Stimulated activated CD8-positive, alpha-beta memory T cell treated with anti-CD3 and anti-CD28 coated beads, Interleukin-4, amount 100 ng/mL, for 48 hours (primary cell): ENCODE measurements around the gene MBOAT7.
"Not testable (repeated sequence)": the region's sequence is repeated elsewhere in the genome, so short reads cannot be mapped to it uniquely, and the experiment has no call there.

Experiments
- DNase-seq: peaks from one replicate; pipeline ENCODE4 v3.0.0-alpha.2; 2020

Gene MBOAT7

DNA sequence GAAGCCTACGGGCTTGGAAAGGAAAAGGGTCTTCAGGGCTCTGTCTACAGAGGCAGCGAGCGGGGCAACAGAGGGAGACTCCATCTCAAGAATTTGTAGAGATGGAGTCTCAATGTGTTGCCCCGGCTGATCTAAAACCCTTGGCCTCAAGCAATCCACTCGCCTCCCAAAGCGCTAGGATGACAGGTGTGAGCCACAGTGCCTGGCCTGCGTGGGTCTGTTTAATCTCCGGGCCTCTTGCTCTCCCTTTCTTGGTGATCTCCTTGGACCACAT lies 19.3 kb upstream of the MBOAT7 start:
- no peak for DNase-seq

DNA sequence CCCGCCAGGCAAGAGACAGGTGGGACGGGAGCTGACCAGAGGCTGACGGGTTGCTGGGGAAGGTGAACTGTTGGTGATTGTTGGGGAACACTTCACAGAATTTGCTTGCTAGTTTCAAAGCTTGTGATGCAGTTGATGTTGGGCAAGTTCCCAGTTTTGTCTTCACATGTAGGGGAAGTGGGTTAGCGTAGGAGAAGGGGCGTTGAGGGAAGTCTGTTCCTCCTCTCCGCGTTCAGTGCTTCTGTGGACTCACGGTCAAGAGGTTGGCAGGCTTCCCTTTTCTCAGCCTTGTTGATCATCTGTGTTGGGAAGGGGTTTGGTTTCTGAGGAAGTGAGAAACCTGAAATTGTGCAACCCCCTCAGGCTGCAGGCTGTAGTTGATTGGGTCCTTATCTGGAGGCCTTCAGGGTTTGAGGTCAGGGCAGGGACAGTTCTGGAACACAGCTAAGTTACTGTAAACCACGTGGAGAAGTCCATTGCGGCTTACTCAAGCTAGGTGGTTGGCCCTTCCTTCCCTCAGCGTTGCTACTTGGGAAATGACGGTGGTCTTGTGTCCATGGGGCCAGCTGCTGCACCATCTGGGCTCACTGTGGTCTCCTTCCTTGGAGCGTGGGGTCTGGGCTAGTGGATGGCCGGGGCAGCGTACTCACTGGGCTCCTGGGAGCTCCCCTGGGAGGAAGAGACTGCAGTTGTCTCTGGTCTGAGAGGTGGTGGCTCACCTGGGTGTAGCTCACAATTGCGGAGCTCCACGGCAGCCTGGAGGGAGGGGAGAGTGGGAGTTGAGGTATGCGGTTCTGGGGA lies 18.8 kb upstream of the MBOAT7 start:
- peak; percentile 74 for DNase-seq

DNA sequence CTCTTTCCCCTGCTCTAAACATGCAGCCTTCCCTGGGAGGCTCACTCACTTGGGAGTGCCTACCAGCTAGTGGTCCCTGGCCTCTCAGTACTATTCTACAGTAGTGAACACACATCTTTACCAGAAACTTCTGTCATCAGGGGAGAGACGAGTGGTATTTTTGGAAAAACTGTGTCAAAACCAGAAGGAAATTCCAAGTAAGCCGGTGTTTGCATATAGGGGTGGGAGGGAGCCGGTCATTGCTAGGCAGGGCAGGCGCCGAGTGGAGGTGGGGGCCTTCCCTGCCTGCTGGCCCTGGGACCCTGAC lies 18.2 kb upstream of the MBOAT7 start:
- DNase-seq, result no peak

DNA sequence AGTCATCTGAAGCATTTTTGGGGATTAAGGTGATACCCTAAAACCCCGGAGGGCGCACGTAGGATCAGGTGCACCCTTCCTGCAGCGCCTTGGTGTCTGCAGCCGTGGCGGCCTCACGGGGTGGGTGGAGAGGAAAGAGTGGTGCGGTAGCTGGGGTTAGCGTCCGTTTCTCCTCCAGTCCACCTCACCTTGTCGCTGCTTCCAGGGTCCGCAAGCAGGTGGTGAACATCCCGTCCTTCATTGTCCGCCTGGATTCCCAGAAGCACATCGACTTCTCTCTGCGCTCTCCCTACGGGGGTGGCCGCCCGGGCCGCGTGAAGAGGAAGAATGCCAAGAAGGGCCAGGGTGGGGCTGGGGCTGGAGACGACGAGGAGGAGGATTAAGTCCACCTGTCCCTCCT lies 17.8 kb upstream of the MBOAT7 start:
- not testable (repeated sequence) for DNase-seq

DNA sequence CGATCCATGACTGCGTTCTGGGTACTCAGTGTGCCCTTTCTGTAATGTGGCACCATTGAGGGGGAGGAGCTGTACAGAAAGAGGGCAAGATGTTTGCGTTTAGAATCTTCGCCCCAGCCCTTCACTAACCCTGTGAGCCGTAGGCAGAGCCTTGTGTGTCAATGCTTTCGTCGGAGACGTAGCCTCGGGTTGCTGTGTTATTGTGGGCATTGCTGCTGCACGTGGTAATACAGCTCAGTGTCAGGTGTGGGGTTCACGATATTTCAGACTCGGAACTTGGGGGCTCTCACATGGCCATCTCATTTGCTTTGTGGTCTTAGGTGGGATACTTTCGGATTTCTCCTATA lies 17.4 kb upstream of the MBOAT7 start:
- no peak for DNase-seq

DNA sequence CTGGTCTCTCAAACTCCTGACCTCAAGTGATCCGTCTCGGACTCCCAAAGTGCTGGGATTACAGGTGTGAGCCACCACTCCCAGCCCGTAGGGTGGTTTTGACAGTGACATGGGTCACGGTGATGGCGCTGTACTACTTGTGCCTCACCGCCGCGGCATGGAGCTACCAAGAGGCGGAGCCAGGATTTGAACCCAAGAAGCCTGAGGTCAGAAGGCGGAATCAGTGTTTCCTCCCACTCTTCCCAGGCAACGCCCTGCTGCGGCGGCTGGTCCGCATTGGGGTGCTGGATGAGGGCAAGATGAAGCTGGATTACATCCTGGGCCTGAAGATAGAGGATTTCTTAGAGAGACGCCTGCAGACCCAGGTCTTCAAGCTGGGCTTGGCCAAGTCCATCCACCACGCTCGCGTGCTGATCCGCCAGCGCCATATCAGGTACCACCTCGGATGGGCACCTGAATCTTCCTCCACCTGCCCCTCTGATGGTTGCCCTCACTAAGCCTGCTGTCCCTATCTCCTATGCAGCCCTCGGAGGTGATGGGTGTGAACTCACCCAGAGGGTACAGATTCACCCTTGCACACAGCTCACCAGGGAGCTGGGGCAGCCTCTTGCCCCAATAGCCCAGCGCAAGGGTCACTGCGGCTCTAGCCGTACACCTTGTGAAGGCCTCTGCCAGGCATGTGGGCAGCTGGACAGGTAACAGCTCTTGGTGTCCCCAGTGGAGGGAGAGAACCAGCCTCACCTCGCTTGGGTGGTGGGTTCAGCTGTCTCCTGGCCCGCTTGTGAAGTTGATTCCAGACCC lies 16.9 kb upstream of the MBOAT7 start:
- no peak for DNase-seq

DNA sequence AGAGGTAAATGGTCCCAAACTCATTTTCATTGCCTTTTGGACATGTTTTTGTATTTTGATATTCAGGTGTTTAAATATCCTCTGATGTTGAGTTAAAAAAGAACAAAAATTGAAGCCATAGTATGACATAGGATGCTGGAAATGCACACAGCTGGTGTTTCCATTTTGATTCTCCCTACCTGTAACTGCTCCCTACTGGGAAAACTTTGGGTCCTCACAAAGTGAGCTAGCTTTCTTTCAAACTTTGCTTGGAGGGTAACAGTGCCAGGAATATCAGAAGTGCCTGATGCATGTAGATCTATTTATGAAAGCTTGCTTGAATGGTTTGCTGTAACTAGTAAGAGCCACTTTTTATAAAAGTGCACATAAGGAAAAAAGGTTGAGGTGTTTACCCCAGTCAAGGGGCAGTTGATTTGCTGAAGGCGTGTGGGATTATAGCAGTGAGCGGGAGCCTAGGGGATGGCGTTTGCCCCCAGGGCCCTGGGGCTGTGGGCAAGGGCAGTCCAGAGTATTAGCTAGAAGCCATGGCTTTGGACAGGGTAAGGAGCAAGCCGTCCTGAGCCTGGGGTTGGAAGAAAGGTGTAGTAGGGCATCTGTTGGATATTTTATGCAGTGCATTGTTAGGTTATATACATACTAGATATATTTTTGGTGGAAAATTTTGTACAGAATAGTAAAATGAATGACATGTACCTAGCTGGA lies 15.5 kb upstream of the MBOAT7 start:
- no peak for DNase-seq

DNA sequence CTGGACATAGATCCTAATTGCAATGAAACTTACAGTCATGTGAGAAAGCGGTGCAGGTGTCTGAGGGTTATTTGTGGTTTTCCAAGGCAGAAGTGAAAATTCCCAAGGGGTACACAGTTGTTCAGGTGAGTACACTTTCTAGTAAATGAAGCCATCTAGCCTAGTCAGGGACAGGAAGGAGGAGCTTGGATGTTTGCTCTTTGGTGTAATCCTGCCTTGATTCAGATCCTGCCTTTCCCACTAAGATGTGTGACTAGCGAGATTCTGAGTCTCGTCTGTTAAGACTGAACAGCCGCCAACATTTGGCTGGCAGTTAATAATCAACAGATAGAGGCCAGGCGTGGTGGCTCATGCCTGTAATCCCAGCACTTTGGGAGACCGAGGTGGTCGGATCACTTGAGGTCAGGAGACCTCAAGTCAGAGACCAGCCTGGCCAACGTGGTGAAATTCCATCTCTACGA lies 13.8 kb upstream of the MBOAT7 start:
- no peak for DNase-seq

DNA sequence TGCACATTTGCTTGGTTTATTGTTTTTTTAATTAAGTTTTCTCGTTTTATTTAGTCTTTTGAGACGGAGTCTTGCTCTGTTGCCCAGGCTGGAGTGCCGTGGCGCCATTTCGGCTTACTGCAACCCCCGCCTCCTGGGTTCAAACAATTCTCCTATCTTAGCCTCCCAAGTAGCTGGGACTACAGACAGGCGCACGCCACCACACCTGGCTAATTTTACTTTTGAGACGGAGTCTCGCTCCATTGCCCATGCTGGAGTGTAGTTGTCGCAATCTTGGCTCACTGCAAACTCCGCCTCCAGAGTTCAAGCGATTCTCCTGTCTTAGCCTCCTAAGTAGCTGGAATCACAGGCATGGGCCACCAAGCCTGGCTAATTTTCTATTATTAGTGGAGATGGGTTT lies 12.6 kb upstream of the MBOAT7 start:
- no peak for DNase-seq

DNA sequence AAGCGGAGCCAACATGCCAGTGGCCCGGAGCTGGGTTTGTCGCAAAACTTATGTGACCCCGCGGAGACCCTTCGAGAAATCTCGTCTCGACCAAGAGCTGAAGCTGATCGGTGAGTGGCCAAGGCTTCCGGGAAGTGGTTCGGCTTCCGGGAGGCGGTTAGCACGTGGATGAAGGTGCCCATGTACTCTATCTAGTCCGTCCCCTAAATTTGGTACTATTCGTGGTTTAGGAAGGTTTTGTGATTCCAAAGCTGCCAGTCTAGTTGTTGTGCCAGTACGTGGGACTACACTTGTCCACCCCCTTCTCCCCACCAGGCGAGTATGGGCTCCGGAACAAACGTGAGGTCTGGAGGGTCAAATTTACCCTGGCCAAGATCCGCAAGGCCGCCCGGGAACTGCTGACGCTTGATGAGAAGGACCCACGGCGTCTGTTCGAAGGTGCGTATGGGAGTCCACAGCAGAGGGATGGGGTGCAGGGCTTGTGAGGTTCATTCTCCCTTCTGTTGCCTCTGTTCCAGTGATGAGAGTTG lies 11.9 kb upstream of the MBOAT7 start:
- DNase-seq, result peak; percentile 50

DNA sequence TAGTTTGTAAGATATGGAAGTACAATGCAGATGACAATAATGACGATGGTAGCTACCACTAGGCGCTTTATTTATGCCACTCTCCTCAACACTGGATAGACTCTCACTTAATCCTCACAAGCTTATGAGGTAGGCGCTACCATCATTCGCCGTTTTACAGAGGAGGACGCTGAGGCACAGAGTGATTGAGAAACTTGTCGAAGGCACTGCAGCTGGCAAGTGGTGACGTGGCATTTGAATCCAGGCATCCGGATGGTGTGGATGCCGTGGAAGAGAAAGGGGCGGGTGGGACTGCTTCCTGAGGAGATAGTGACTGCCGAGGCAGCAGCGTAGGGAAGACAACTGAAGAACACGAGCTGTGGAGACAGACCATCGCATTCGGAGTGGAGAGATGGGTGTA lies 10.0 kb upstream of the MBOAT7 start:
- DNase-seq, result no peak

DNA sequence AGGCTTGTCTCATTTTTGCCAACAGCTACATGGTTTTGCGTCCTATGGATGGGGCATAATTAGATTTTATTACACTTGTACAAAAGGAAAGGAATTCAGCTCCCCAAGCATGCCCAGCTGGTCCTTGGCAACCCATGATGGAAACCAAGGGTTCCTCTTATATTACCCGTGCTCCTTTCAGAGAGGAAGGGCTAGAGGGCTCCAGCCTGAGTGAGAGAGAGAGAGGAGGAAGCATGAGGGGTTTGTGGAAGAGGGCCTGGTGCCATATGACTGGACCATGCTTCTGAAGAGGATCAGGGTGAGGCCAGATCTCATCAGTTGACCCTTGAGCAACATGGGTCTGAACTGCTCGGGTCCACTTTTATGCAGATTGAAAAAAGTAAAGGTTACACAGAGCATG lies 7.7 kb upstream of the MBOAT7 start:
- DNase-seq, result no peak

DNA sequence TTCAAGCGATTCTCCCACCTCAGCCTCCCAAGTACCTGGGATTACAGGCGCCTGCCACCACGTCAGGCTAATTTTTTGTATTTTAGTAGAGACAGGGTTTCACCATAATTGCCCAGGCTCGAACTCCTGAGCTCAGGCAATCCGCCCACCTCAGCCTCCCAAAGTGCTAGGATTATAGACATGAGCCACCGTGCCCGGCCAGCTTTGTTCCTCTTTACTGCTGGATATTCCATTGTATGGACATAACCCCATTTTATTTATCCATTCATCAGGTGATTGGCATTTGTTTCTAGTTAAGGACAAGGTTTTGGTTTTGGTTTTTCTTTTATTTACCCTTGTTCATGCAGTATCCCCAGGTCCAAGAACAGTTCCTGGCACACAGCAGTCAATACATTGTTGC lies 7.2 kb upstream of the MBOAT7 start:
- DNase-seq, result no peak

DNA sequence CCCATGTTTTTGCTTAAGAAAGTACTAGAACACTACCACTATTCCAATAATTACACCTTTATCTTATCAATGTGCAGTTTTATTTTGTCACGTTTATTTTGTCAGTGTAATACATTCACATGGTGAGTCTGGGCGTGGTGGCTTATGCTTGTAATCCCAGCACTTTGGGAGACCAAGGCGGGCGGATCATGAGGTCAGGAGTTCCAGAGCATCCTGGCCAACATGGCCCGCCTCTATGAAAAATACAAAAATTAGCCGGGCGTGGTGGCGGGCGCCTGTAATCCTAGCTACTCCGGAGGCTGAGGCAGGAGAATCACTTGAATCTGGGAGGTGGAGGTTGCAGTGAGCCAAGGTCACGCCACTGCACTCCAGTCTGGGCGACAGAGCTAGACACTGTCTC lies 5.1 kb upstream of the MBOAT7 start:
- not testable (repeated sequence) for DNase-seq

DNA sequence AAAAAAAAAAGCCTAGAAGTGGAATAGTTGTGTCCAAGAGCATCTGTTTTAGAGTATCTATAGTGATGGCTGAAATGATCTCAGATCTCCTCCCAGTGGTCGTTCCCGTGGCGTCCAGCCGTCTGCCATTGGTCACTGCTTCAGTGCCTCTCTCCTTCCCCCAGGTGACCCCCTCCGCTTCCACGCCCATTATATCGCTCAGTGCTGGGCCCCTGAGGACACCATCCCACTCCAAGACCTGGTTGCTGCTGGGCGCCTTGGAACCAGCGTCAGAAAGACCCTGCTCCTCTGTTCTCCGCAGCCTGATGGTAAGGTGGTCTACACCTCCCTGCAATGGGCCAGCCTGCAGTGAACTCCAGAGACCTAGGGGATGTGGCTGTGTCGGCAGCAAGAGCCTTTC lies 3.6 kb upstream of the MBOAT7 start:
- DNase-seq, result no peak

DNA sequence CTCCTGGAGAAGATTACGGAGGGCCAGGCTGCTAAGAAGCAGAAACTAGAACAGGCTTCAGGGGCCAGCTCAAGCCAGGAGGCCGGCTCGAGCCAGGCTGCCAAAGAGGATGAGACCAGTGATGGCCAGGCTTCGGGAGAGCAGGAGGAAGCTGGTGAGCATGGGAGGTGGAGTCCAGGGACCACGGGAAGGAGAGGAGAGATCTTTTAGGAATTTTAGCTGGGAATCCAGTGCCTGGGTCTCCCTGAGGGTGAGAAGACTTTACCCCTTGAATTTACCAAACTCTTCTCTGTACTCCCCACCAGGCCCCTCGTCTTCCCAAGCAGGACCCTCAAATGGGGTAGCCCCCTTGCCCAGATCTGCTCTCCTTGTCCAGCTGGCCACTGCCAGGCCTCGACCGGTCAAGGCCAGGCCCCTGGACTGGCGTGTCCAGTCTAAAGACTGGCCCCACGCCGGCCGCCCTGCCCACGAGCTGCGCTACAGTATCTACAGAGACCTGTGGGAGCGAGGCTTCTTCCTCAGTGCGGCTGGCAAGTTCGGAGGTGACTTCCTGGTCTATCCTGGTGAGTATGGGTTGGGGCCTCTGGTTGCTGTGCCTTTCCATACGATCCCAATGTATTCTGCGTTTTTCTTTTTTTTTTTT lies 2.6 kb upstream of the MBOAT7 start:
- DNase-seq, result no peak

DNA sequence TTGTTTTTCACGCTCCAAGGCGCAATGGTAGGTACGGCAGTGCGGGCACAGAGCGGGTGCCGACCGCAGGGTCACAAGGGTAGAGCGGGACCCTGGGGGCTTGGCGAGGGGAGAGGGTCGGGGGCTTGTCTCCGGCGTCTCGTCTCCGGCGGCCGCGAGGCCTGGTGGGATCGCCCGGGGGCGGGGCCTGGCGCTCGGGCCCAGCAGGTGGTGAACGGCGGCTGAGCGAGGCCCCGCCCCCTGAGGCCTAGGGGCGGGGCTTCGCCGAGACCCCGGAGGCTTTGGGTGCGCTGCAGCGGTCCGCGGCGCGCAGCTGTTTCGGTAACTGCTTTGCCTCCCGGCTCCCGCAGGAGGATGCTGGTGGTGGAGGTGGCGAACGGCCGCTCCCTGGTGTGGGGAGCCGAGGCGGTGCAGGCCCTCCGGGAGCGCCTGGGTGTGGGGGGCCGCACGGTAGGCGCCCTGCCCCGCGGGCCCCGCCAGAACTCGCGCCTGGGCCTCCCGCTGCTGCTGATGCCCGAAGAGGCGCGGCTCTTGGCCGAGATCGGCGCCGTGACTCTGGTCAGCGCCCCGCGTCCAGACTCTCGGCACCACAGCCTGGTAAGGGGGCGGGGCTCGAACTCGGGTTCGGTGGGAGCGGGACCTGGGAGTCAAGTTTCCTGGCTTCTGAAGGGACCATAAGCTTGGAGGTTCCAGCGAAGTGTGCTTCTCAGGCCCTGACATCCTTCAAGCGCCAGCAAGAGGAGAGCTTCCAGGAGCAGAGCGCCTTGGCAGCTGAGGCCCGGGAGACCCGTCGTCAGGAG lies 1.8 kb upstream of the MBOAT7 start, which contains the start of gene TSEN34:
TSEN34 (plus strand) TSS at position 298 of the 800 bp plus-strand sequence; CDS start at position 355, 57 bp downstream.
- peak; percentile 88 for DNase-seq

DNA sequence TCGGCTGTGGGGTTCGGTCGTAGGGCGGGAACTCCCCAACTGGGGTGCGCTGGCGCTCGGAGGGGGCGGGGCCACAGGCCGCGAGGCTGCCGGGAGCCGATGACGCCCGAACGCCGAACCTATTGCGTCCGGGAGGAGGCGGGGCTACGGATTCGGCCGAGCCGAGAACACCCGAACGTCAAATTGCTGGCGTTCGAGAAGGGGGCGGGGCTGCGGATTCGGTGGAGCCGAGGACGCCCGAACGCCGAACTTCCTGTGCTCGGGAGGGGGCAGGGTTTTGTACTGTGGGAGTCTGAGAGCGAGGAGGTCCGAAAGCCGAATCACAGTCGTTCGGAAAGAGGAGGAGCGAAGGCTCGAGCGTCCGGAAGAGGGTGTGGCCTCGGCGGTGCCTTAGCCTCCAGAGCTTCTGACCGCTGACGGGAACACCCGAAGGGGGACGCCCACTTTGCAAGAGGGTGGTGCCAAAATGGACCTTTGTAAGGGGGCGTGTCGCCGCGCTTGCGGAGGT lies 1.2 kb upstream of the MBOAT7 start:
- peak; percentile 100 for DNase-seq

DNA sequence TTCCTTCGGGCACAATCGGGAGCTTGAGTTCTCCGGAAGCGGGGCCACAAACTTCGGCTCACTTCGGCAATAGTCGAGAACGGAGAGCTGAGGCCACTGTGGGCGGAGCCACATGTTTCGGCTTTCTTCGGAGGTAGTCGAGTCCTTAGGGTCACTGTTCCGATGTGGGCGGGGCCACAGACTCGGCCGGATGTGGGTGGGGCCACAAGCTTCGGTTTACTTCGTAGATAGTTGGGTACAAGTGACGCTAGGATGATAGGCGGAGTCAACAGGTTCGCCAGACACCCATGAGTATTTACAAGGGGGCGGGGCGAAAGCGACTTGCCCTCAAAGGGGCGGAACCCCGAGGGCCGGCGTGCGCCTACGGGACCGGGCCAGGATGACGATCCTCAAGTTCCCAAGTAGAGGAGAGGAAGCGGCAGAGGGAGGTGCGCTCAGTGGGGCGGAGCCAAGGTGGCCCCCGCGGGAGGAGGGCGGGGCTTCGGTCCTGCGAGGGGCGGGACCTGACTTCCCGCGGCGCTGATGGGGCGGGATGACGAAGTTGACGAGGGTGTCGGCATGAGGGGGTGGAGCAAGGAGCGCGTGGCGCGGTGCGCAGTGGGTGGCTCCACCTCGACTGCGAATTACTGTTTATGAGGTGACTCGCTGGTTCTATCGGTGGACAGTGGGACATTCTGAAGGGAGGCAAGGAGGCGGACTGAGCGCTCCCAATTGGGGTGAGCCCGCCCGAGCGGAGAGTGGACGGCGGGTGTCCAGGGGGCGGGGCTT lies 539 bp upstream of the MBOAT7 start:
- peak; percentile 100 for DNase-seq

DNA sequence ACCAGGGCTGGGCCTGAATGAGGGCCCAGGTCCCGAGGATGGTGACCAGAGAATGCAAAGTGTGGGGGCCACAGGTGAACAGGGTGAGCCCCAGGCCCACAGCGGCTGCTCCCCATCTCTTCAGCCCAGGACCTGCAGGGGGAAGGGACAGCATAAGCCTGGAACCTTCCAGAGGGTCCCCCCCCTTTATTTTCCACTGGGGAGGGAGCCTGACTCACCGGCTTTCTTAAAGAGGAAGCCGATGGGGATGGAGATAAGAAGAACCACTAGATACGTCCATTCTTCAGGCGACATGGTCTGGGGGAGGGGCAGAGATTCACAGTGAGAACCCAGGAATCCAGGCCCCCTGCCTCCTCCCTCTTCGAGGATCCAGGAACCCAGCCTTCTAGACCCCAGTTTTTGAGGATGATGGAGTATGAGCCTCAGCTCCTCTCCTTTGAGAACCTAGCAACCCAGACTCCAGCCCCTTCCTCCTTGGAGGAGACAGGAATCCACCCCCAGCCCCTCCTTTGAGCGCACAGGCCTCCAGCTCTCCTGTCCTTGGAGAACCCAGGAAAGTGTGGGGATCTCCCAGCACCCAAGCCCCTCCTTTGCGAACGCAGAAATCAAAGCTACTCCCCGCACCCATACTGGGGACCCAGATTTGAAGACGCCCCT lies 1.0 kb downstream of the MBOAT7 start:
- peak; percentile 78 for DNase-seq

DNA sequence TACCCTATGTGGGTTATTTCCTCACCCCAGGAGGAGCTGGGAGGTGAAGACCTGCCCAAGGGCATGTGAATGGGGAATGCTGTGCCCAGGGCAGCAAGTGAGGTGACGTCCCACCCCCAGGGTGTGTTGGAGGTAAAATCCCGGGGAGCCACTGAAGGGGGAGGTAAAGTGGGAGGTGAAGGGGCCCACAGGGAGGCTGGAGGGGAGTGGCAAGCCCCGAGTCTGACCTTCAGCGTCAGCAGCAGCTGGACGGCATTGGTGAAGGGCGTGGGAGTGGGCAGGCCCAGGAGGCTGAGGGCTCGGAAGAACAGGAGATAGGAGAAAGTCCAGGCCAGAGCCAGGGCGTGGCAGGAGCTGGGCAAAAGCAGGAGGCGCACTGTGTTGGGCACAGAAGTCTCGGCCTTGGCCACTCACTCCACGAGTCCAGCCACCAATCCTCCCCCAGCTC lies 2.4 kb downstream of the MBOAT7 start:
- no peak for DNase-seq
